ENCODE data around the gene AMPH.
A peak's percentile ranks its signal among the peaks of the same experiment; 100 is the strongest.

Gene AMPH

GRCh38 chr7:38462819-38463218, 168.4 kb downstream of the AMPH start:
- no peak for DNase-seq (ENCODE audit: low read depth)

- DNase-seq (ENCODE audit: low read depth) = no peak
Measured at GRCh38 chr7:38461887-38462286, 169.3 kb downstream of the AMPH start.

GRCh38 chr7:38453826-38454225, 177.3 kb downstream of the AMPH start:
- no peak for DNase-seq (ENCODE audit: low read depth)

GRCh38 chr7:38453168-38453567, 178.0 kb downstream of the AMPH start:
- no peak for DNase-seq (ENCODE audit: low read depth)

GRCh38 chr7:38452681-38453108, 178.5 kb downstream of the AMPH start:
- no peak for DNase-seq (ENCODE audit: low read depth)

- DNase-seq (ENCODE audit: low read depth) = peak; percentile 36
Measured at GRCh38 chr7:38451840-38452239, 179.3 kb downstream of the AMPH start.

GRCh38 chr7:38448584-38449234, 182.5 kb downstream of the AMPH start:
- no peak for DNase-seq (ENCODE audit: low read depth)

- DNase-seq (ENCODE audit: low read depth) = no peak
Measured at GRCh38 chr7:38448054-38448453, 183.1 kb downstream of the AMPH start.

GRCh38 chr7:38438970-38439369, 192.2 kb downstream of the AMPH start:
- no peak for DNase-seq (ENCODE audit: low read depth)

GRCh38 chr7:38432671-38433070, 198.5 kb downstream of the AMPH start:
- no peak for DNase-seq (ENCODE audit: low read depth)

- DNase-seq (ENCODE audit: low read depth) = no peak
Measured at GRCh38 chr7:38432080-38432479, 199.1 kb downstream of the AMPH start.

- no peak for DNase-seq (ENCODE audit: low read depth)
Measured at GRCh38 chr7:38429057-38429456, 202.1 kb downstream of the AMPH start.

- DNase-seq (ENCODE audit: low read depth) = peak; percentile 31
Measured at GRCh38 chr7:38428041-38428440, 203.1 kb downstream of the AMPH start.

GRCh38 chr7:38427279-38427955, 203.8 kb downstream of the AMPH start:
- DNase-seq (ENCODE audit: low read depth) = no peak

GRCh38 chr7:38425509-38425908, 205.7 kb downstream of the AMPH start:
- no peak for DNase-seq (ENCODE audit: low read depth)

- DNase-seq (ENCODE audit: low read depth) = no peak
Measured at GRCh38 chr7:38424750-38425463, 206.3 kb downstream of the AMPH start.

GRCh38 chr7:38413784-38414183, 217.4 kb downstream of the AMPH start:
- no peak for DNase-seq (ENCODE audit: low read depth)

GRCh38 chr7:38411404-38411803, 219.8 kb downstream of the AMPH start:
- DNase-seq (ENCODE audit: low read depth) = peak; percentile 4

- no peak for DNase-seq (ENCODE audit: low read depth)
Measured at GRCh38 chr7:38410056-38410455, 221.1 kb downstream of the AMPH start.

GRCh38 chr7:38409531-38409930, 221.6 kb downstream of the AMPH start:
- DNase-seq (ENCODE audit: low read depth) = no peak

GRCh38 chr7:38398725-38399321, 232.3 kb downstream of the AMPH start:
- peak; percentile 9 for DNase-seq (ENCODE audit: low read depth)

- DNase-seq (ENCODE audit: low read depth) = no peak
Measured at GRCh38 chr7:38396852-38397251, 234.3 kb downstream of the AMPH start.

Data from stromal cell of bone marrow (primary cell).